Endothelial cell of umbilical vein (primary cell): ENCODE data around the gene PCGF6. TPM values are rescaled to one million over a fixed set of nuclear protein-coding genes. Genes with fewer than 3 reads are reported as not detected.

ENCODE experiments used
- BruUV-seq: library from RNA; stranded (reverse); fragments of 400-500 nt; replicated peaks from 2 replicates; lab custom pipeline; 2021; lab: Mats Ljungman, UMichigan
- CTCF ChIA-PET: fragments of 300-600, 350-600 bp; sonication (Branson Sonifier 250); formaldehyde crosslinking; loops from one replicate; lab custom pipeline; 2021; ENCODE audit warnings: antibody characterized with exemption, inconsistent platforms; lab: Charles Lee
- POLR2A ChIA-PET: fragments of 300-600, 350-600 bp; sonication (Branson Sonifier 250); formaldehyde crosslinking; loops from one replicate; lab custom pipeline; 2021; ENCODE audit warnings: antibody characterized with exemption, inconsistent platforms; lab: Charles Lee
- DNase-seq: peaks from one replicate; pipeline ENCODE4 v3.0.0-alpha.2; 2011; ENCODE audit warnings: low read depth, low spot score
- FAIRE-seq: peaks from 2 replicates; lab custom pipeline; 2011; peaks lifted over from hg19 to GRCh38; lab: Jason Lieb, UNC
- H2AFZ ChIP-seq: 2 replicates; pipeline ENCODE4 v1.6.0; 2012; ENCODE audit warnings: low read depth, low read length, control low read depth, inconsistent platforms
- H3K27ac ChIP-seq: 2 replicates; pipeline ENCODE4 v1.5.1; 2011; ENCODE audit warnings: low read depth, mild to moderate bottlenecking, control low read depth, low read length, moderate library complexity; ENCODE audit not compliant: insufficient read depth
- H3K27me3 ChIP-seq, 2 experiments: 2 replicates each; pipeline versions ENCODE4 v1.6.0 to v1.6.1; 2011; ENCODE audit warnings: low read length in 2 of 2, mixed read lengths in 1 of 2; ENCODE audit not compliant: control insufficient read depth in 2 of 2, insufficient read depth in 2 of 2
- H3K36me3 ChIP-seq, 2 experiments: 2 replicates in 1 of 2; 3 replicates in 1 of 2; pipeline ENCODE4 v1.5.1; 2011; ENCODE audit warnings: low read length in 2 of 2, mild to moderate bottlenecking in 1 of 2, moderate library complexity in 1 of 2; ENCODE audit not compliant: control insufficient read depth in 2 of 2, insufficient read depth in 2 of 2; ENCODE audit errors: extremely low read depth in 1 of 2
- H3K4me1 ChIP-seq: 3 replicates; pipeline ENCODE4 v1.5.1; 2011; ENCODE audit warnings: mild to moderate bottlenecking, low read length; ENCODE audit not compliant: control insufficient read depth, insufficient read depth; ENCODE audit errors: extremely low read depth
- H3K4me2 ChIP-seq: 2 replicates; pipeline ENCODE4 v1.6.1; 2011; ENCODE audit warnings: low read length, control low read depth, mixed read lengths; ENCODE audit not compliant: insufficient read depth
- H3K4me3 ChIP-seq, 3 experiments: fragments of 200-600 bp in 1 of 3; sonication (generic), shearing (Covaris generic) in 1 of 3; replicated peaks in 1 of 3; 2 replicates each; pipeline ENCODE4 v1.5.1; 2011 to 2016; ENCODE audit warnings: control low read depth in 3 of 3, low read length in 3 of 3, mild to moderate bottlenecking in 2 of 3, inconsistent platforms in 1 of 3, low read depth in 1 of 3, moderate library complexity in 1 of 3; ENCODE audit not compliant: insufficient read depth in 1 of 3
- H3K79me2 ChIP-seq: 2 replicates; pipeline ENCODE4 v1.6.0; 2012; ENCODE audit warnings: low read length, inconsistent platforms; ENCODE audit not compliant: control insufficient read depth, insufficient read depth
- H3K9ac ChIP-seq: replicated peaks from 2 replicates; pipeline ENCODE3; 2011; ENCODE audit warnings: low read length, control low read depth; ENCODE audit not compliant: insufficient read depth; ENCODE audit errors: extremely low read depth
- H3K9me1 ChIP-seq: replicated peaks from 3 replicates; pipeline ENCODE4 v1.6.0; 2011; ENCODE audit warnings: mild to moderate bottlenecking, low read length; ENCODE audit not compliant: control insufficient read depth, insufficient read depth; ENCODE audit errors: extremely low read depth
- H3K9me3 ChIP-seq: replicated peaks from 2 replicates; pipeline ENCODE4 v1.5.1; 2012; ENCODE audit warnings: low read length, inconsistent platforms; ENCODE audit not compliant: control insufficient read depth, insufficient read depth
- H4K20me1 ChIP-seq: replicated peaks from 2 replicates; pipeline ENCODE3; 2011; ENCODE audit warnings: mild to moderate bottlenecking, low read length; ENCODE audit not compliant: control insufficient read depth, insufficient read depth; ENCODE audit errors: extremely low read depth
- CTCF ChIP-seq, 2 donors: IDR thresholded peaks; 1 replicate in 1 of 2; 2 replicates in 1 of 2; pipeline ENCODE4 v1.5.1; 2011; ENCODE audit warnings: low read length in 2 of 2, mild to moderate bottlenecking in 2 of 2, moderate library complexity in 2 of 2, control low read depth in 1 of 2, inconsistent platforms in 1 of 2, low read depth in 1 of 2; ENCODE audit not compliant: insufficient read depth in 1 of 2; ENCODE audit errors: extremely low read depth in 1 of 2
- EZH2 ChIP-seq: IDR thresholded peaks from 2 replicates; pipeline ENCODE4 v1.6.1; 2012; ENCODE audit warnings: borderline replicate concordance, low read depth, mild to moderate bottlenecking, moderate library complexity, low read length, inconsistent platforms; ENCODE audit not compliant: severe bottlenecking
- FOS ChIP-seq: IDR thresholded peaks from 2 replicates; pipeline ENCODE4 v1.6.1; 2011; ENCODE audit warnings: mild to moderate bottlenecking, low read length, moderate library complexity, borderline replicate concordance; ENCODE audit not compliant: insufficient read depth
- GATA2 ChIP-seq: IDR thresholded peaks from 2 replicates; pipeline ENCODE4 v1.7.0; 2011; ENCODE audit warnings: low read depth, mild to moderate bottlenecking, moderate library complexity, mixed read lengths, low read length; ENCODE audit not compliant: insufficient read length, insufficient read depth
- JUN ChIP-seq: IDR thresholded peaks from 2 replicates; pipeline ENCODE4 v1.6.1; 2011; ENCODE audit warnings: borderline replicate concordance, low read depth; ENCODE audit not compliant: insufficient read length, insufficient read depth
- MAX ChIP-seq: IDR thresholded peaks from 2 replicates; pipeline ENCODE4 v1.6.1; 2011; ENCODE audit not compliant: insufficient read depth, insufficient read length
- MYC ChIP-seq: IDR thresholded peaks from one replicate; pipeline ENCODE4 v1.6.1; 2011; ENCODE audit warnings: mild to moderate bottlenecking, low read depth, low read length
- POLR2A ChIP-seq: IDR thresholded peaks from 2 replicates; pipeline ENCODE4 v1.6.1; 2012; ENCODE audit warnings: low read depth, mild to moderate bottlenecking, control low read depth, low read length
- POLR2AphosphoS5 ChIP-seq: IDR thresholded peaks from 2 replicates; pipeline ENCODE4 v1.6.1; 2012; ENCODE audit warnings: low read depth, mild to moderate bottlenecking, control low read depth, low read length, moderate library complexity; ENCODE audit not compliant: insufficient read depth
- dilution Hi-C: fragments of 300-500 bp; cut with MboI; formaldehyde crosslinking; loops from one replicate; pipeline ENCODE4 v1.15.0; 2019; ENCODE audit warnings: low sequenced_read_pairs; ENCODE audit not compliant: extremely low pct_ligation_motif_present
- intact Hi-C: fragments of 100-400 bp; cut with micrococcal nuclease; formaldehyde crosslinking; loops from one replicate; pipeline ENCODE4 v1.10.0; 2022
- polyA plus RNA-seq, 4 experiments: library from polyadenylated mRNA; depleted of rRNA in 3 of 4; stranded (reverse) in 3 of 4; unstranded in 1 of 4; fragments of >200 nt; gene quantifications; 2 replicates each; pipeline versions ENCODE4 v1.2.1 to v1.2.3, GENCODE V29; 2011 to 2012; ENCODE audit warnings: missing spikeins in 1 of 4
- total RNA-seq: library from RNA; stranded (reverse); gene quantifications from 2 replicates; pipeline ENCODE4 v1.2.3, GENCODE V29; 2021

PCGF6 gene
- total and polyA plus RNA-seq, 2 donors (not counting 3 experiments of a cell fraction or from before 2014, with no cell fraction given): 3.8 to 11.3 TPM

GRCh38 chr10:103396789-103397087 lies 45.8 kb upstream of the PCGF6 start:
- DNase-seq (no peak), FAIRE-seq (no peak)
- BruUV-seq: TSS peak; percentile 65
- Histone ChIP-seq H3K4me1 (peaks cover 16% of the 10 kb centered on the region), H3K79me2 (peaks cover 62% of the 10 kb centered on the region), H3K4me3 (peak overlapping the region; percentile 65 to 89 (median 81)), H2AFZ (peak overlapping the region; percentile 70), H3K27me3 (no peaks in the 10 kb centered on the region), H3K27ac (peak overlapping the region; percentile 34), H3K36me3 (peaks cover 5 to 12% of the 10 kb centered on the region in 2 experiments), H4K20me1 (no peaks in the 10 kb centered on the region), H3K9me1 (no peaks in the 10 kb centered on the region), H3K9me3 (no peaks in the 10 kb centered on the region), H3K9ac (peak overlapping the region; percentile 80), H3K4me2 (peak overlapping the region; percentile 72)
- intact Hi-C loops (loop anchor here (1.0 kb wide), 2 partner anchors 28 to 46 kb away; no protein-coding TSS in a partner anchor), dilution Hi-C loops (no loop called here)
- ChIA-PET CTCF (interaction anchor here (0.9 to 1.9 kb wide), 4 partner anchors 9 to 479 kb away, joined by 3 to 5 read pairs (median 4); partner anchors contain the start of gene CNNM2), POLR2A (no interaction called here)
- TF ChIP-seq POLR2AphosphoS5 (no peak), MYC (no peak), JUN (no peak), FOS (no peak), GATA2 (no peak), EZH2 (no peak), POLR2A (no peak), MAX (no peak), CTCF (IDR thresholded peaks at IDR 0.05; ENCODE audit: extremely low read depth in 1 of 2, insufficient read depth in 1 of 2, low read depth in 1 of 2, low read length in 2 of 2) (no peak)
